ENCODE measurements around the gene PROK1. TPM values are rescaled to one million over a fixed set of nuclear protein-coding genes. Genes with fewer than 3 reads are reported as not detected.

The PROK1 gene
- total RNA-seq, 4 donors from 2014 or later: 0.72 to 4.2 TPM; not detected in 2

DNA sequence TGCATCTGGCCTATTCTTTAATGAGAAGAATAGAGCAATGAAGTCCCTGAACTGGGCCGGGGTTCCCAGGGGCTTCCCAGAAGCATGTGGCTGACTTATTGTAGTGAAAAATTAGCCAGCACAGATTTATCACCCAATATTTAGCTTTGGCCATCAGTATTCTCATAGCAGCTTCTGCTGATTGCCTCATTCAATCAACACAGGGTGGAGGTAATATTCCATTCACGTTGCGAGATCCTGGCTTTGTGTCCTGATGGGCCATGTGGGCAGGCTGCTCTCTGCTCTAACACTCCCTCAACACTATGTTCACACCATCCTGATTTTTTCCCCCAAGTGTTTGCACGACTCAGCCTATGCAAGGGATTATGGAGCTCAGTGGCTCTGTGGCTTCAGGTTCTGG, 22.0 kb upstream of the PROK1 start:
- peaks cover 9% of the 10 kb centered on the region for H3K4me1 ChIP-seq
- TF ChIP-seq EP300 (IDR thresholded peaks at IDR 0.05) (no peak), POLR2AphosphoS5 (IDR thresholded peaks at IDR 0.05) (peak in 1 of 3 donors; percentile 59), POLR2A (IDR thresholded peaks at IDR 0.05) (no peak), CTCF (IDR thresholded peaks at IDR 0.05) (no peak)
- 80% methylated on average over 3 of the region's 4 CpGs for WGBS
- no peaks in the 10 kb centered on the region for H3K9me3 ChIP-seq
- H3K4me3 ChIP-seq: no peak overlapping the region
- DNase-seq (ENCODE audit: low spot score in 2 of 2): no peak
- H3K27ac ChIP-seq: no peak overlapping the region
- H3K27me3 ChIP-seq: peaks cover 11% of the 10 kb centered on the region
- H3K36me3 ChIP-seq: no peaks in the 10 kb centered on the region

DNA sequence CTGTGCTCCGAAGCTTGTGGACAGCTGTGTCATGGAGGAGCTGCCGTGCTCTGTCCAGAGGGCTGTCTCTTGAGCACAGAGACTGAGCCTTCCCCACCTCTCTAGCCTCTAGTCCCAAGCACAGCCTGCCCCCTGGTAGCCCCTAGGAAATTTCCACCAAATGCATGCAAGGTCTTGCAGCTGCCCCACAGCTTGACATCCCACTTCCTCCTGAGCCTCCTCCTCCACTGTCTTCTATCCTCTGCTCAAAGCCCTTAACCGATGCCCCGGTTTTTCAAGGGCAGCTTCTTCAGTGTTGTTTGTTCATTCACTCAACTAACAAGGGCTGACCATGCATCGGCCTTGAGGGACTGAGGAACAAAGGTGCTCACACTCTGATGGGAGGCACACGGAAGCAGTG, 20.6 kb upstream of the PROK1 start:
- WGBS: 87% methylated on average over 6 of the region's 6 CpGs
- TF ChIP-seq CTCF (IDR thresholded peaks at IDR 0.05) (no peak), POLR2AphosphoS5 (IDR thresholded peaks at IDR 0.05) (no peak), POLR2A (IDR thresholded peaks at IDR 0.05) (no peak), EP300 (IDR thresholded peaks at IDR 0.05) (no peak)
- no peak for DNase-seq (ENCODE audit: low spot score in 2 of 2)
- no peak overlapping the region for H3K4me3 ChIP-seq
- no peaks in the 10 kb centered on the region for H3K9me3 ChIP-seq
- H3K27me3 ChIP-seq: peaks cover 11% of the 10 kb centered on the region
- peaks cover 4% of the 10 kb centered on the region for H3K4me1 ChIP-seq
- no peak overlapping the region for H3K27ac ChIP-seq
- H3K36me3 ChIP-seq: no peaks in the 10 kb centered on the region

- TF ChIP-seq POLR2A (IDR thresholded peaks at IDR 0.05) (no peak), POLR2AphosphoS5 (IDR thresholded peaks at IDR 0.05) (no peak), CTCF (IDR thresholded peaks at IDR 0.05) (no peak), EP300 (IDR thresholded peaks at IDR 0.05) (no peak)
- Histone ChIP-seq H3K27ac (no peak overlapping the region), H3K4me3 (no peak overlapping the region), H3K4me1 (peaks cover 4% of the 10 kb centered on the region), H3K36me3 (no peaks in the 10 kb centered on the region), H3K27me3 (peaks cover 11% of the 10 kb centered on the region), H3K9me3 (no peaks in the 10 kb centered on the region)
- 94% methylated on average over 3 of the region's 4 CpGs for WGBS
- no peak for DNase-seq (ENCODE audit: low spot score in 2 of 2)
Measured at GRCh38 chr1:110430901-110431300, 20.0 kb upstream of the PROK1 start.

- DNase-seq (ENCODE audit: low spot score in 2 of 2): no peak
- H3K9me3 ChIP-seq: no peaks in the 10 kb centered on the region
- TF ChIP-seq CTCF (IDR thresholded peaks at IDR 0.05): no peak
- TF ChIP-seq POLR2AphosphoS5 (IDR thresholded peaks at IDR 0.05): no peak
- TF ChIP-seq POLR2A (IDR thresholded peaks at IDR 0.05): no peak
- TF ChIP-seq EP300 (IDR thresholded peaks at IDR 0.05): no peak
- peaks cover 11% of the 10 kb centered on the region for H3K27me3 ChIP-seq
- no peaks in the 10 kb centered on the region for H3K4me1 ChIP-seq
- no peak overlapping the region for H3K4me3 ChIP-seq
- WGBS: 87% methylated on average over 2 of the region's 2 CpGs
- H3K27ac ChIP-seq: no peak overlapping the region
- no peaks in the 10 kb centered on the region for H3K36me3 ChIP-seq
Measured at GRCh38 chr1:110433213-110433612, 17.7 kb upstream of the PROK1 start.

DNA sequence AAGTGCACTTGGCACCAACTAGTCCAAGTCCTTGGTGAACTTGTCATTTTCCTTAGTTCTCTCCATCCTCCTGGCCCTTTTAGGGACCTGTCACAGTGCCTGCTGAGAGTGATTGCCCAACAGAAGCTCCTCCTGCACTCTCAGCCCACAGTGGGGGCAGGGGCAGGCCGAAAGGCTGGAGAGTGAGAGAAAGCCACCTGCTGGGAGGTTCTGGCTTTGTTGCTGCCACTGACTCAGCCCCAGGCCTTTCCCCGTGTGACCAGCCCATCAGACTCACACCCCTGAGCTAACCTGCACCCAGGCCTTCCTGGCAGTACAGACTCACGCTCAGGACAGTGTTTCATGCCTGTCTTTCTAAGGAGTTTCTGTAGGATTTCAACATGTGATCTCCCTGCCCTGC, 17.1 kb upstream of the PROK1 start:
- no peak overlapping the region for H3K27ac ChIP-seq
- H3K9me3 ChIP-seq: no peaks in the 10 kb centered on the region
- no peak for TF ChIP-seq EP300 (IDR thresholded peaks at IDR 0.05)
- no peak for TF ChIP-seq POLR2A (IDR thresholded peaks at IDR 0.05)
- no peak for TF ChIP-seq CTCF (IDR thresholded peaks at IDR 0.05)
- TF ChIP-seq POLR2AphosphoS5 (IDR thresholded peaks at IDR 0.05): no peak
- peak in 1 of 2 donors; percentile 71 for DNase-seq (ENCODE audit: low spot score in 2 of 2)
- H3K4me1 ChIP-seq: no peaks in the 10 kb centered on the region
- no peak overlapping the region for H3K4me3 ChIP-seq
- H3K27me3 ChIP-seq: peaks cover 11% of the 10 kb centered on the region
- H3K36me3 ChIP-seq: no peaks in the 10 kb centered on the region
- 67% methylated on average over 1 of the region's 3 CpGs for WGBS

All from suprapubic skin (tissue), 4 donors.